ENCODE data around the gene TRHDE. TPM values are rescaled to one million over a fixed set of nuclear protein-coding genes. Genes with fewer than 3 reads are reported as not detected.

TRHDE gene
- total RNA-seq (2022; extraction: Qiagen RNA extraction): 0.04 to 0.11 TPM (median 0.05 TPM) in 4 of 5 replicates, not detected in the other

GRCh38 chr12:72272091-72272661 is at the start of gene TRHDE:
TSS of gene TRHDE (plus strand) at chr12:72272370. CDS start at chr12:72272644, 274 bp downstream.

Measured in A549 treated with dexamethasone at 1 μM for 4 hours (cell line).